Measurements from ENCODE around the gene ENDOV. TPM values are rescaled to one million over a fixed set of nuclear protein-coding genes. Genes with fewer than 3 reads are reported as not detected.

ENDOV gene
- total and polyA plus RNA-seq, 2 experiments from 2014 or later: 21.2 to 33.8 TPM

DNA sequence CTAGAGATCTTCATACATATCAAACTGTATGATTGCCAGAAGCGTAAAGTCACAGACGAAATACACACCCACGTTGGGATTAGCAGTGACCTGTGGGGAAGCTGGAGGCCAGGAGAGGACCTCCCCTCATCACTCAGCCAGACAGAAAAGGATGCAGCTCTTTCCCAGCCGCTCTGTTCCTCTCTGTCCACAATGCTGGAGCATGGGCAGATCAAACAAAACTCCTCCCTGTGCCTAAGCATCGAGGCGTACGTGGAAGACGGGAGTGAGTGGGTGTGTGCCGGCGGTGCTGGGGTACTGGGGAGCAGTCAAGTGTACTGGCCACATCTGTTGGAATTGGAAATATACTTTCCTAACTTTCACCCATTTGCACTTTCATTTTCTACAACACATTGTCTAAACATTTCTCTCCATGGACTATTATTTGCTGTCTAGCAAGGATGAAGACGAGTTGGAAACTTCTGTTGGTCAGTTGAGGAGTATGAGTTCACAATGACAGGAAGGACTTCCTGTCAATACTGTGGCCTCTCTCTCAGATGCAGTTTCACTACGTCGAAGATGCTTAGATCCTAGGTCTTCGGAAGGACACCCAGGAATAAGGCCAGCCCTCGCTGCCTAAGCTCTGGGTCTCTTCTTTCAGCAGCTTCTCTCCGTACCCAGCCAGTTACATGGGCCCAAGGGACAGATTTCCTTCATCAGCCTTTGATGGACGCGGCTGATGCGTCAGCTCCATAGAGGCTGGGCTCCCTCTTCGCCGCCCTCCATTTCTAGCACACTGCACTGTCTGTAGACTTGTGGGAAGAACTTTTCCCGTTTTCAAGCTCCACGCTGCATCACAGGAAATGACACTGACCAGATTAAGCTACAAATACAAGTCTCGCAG is 30.6 kb upstream of the ENDOV start:
- no peak overlapping the region for H3K4me2 ChIP-seq
- WGBS (ENCODE audit: low lambda C conversion rate, missing lambda C conversion rate): 91% methylated on average over 24 of the region's 24 CpGs
- no peaks in the 10 kb centered on the region for H3K9me2 ChIP-seq (replicated peaks; ENCODE audit: insufficient read depth)
- H3K9me3 ChIP-seq (ENCODE audit: low read depth): no peaks in the 10 kb centered on the region
- no peaks in the 10 kb centered on the region for H3K27me3 ChIP-seq
- no peak for DNase-seq (ENCODE audit: low spot score)
- no peaks in the 10 kb centered on the region for H4K20me1 ChIP-seq (ENCODE audit: insufficient read depth, poor library complexity, severe bottlenecking)
- H3K4me3 ChIP-seq: no peak overlapping the region
- H3K36me3 ChIP-seq (replicated peaks; ENCODE audit: insufficient read depth, low read depth): no peaks in the 10 kb centered on the region
- TF ChIP-seq EZH2phosphoT487 (IDR thresholded peaks at IDR 0.05; ENCODE audit: low read depth, severe bottlenecking, unreplicated experiment): no peak
- TF ChIP-seq, protein P1, sequence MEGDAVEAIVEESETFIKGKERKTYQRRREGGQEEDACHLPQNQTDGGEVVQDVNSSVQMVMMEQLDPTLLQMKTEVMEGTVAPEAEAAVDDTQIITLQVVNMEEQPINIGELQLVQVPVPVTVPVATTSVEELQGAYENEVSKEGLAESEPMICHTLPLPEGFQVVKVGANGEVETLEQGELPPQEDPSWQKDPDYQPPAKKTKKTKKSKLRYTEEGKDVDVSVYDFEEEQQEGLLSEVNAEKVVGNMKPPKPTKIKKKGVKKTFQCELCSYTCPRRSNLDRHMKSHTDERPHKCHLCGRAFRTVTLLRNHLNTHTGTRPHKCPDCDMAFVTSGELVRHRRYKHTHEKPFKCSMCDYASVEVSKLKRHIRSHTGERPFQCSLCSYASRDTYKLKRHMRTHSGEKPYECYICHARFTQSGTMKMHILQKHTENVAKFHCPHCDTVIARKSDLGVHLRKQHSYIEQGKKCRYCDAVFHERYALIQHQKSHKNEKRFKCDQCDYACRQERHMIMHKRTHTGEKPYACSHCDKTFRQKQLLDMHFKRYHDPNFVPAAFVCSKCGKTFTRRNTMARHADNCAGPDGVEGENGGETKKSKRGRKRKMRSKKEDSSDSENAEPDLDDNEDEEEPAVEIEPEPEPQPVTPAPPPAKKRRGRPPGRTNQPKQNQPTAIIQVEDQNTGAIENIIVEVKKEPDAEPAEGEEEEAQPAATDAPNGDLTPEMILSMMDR (IDR thresholded peaks at IDR 0.05; ENCODE audit: poor library complexity): no peak
- TF ChIP-seq EZH2 (IDR thresholded peaks at IDR 0.05; ENCODE audit: borderline replicate concordance): no peak
- H2AFZ ChIP-seq: no peak overlapping the region
- no peak overlapping the region for H3K27ac ChIP-seq
- H3K79me2 ChIP-seq: no peaks in the 10 kb centered on the region
- no peaks in the 10 kb centered on the region for H3K4me1 ChIP-seq (ENCODE audit: insufficient read depth)

DNA sequence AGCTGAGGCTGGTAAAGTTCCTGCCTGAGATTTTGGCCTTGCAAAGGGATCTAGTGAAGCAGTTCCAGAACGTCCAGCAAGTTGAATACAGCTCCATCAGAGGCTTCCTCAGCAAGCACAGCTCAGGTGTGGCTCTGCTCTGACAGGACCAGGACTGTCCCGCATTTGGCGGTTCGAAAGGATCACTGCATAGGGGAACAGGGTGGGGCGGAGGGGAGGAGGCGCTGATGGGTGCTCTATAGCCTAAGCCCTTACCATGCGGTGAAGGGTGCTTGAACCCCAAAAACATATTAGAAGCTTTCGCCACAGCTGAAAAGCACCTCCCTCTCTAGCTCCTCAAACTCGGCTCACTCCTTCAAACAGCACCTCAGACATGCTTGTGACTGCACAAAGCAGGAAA is 29.9 kb upstream of the ENDOV start:
- H3K79me2 ChIP-seq: no peaks in the 10 kb centered on the region
- H3K9me3 ChIP-seq (ENCODE audit: low read depth): no peaks in the 10 kb centered on the region
- no peaks in the 10 kb centered on the region for H3K4me1 ChIP-seq (ENCODE audit: insufficient read depth)
- no peak overlapping the region for H3K4me2 ChIP-seq
- no peak for TF ChIP-seq EZH2 (IDR thresholded peaks at IDR 0.05; ENCODE audit: borderline replicate concordance)
- TF ChIP-seq, protein P1 (IDR thresholded peaks at IDR 0.05; ENCODE audit: poor library complexity): no peak
- no peak for TF ChIP-seq EZH2phosphoT487 (IDR thresholded peaks at IDR 0.05; ENCODE audit: low read depth, severe bottlenecking, unreplicated experiment)
- no peak overlapping the region for H2AFZ ChIP-seq
- no peak overlapping the region for H3K4me3 ChIP-seq
- H3K36me3 ChIP-seq (replicated peaks; ENCODE audit: insufficient read depth, low read depth): no peaks in the 10 kb centered on the region
- H4K20me1 ChIP-seq (ENCODE audit: insufficient read depth, poor library complexity, severe bottlenecking): no peaks in the 10 kb centered on the region
- H3K9me2 ChIP-seq (replicated peaks; ENCODE audit: insufficient read depth): no peaks in the 10 kb centered on the region
- H3K27me3 ChIP-seq: no peaks in the 10 kb centered on the region
- no peak for DNase-seq (ENCODE audit: low spot score)
- WGBS (ENCODE audit: low lambda C conversion rate, missing lambda C conversion rate): 92% methylated on average over 9 of the region's 9 CpGs
- no peak overlapping the region for H3K27ac ChIP-seq

DNA sequence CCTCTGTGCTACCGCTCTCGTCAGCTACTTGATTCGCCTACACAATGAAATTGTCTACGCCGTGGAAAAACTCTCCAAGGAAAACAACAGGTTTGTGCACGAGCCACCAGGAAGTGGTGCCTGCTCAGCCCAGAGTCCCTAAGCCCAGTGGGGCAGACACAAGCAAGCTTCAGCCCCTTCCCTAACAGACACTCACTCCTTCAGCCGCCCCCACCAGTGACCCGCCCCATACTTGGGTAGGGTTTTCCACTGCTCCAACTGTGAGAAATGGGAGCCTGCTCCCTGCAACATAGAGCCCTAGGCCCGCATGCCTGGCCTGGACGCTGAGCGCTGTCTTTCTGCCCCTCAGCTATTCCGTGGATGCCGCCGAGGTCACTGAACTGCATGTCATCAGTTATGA is 28.6 kb upstream of the ENDOV start:
- DNase-seq (ENCODE audit: low spot score): no peak
- Histone ChIP-seq H2AFZ (no peak overlapping the region), H3K4me3 (no peak overlapping the region), H3K4me1 (ENCODE audit: insufficient read depth) (no peaks in the 10 kb centered on the region), H3K9me2 (replicated peaks; ENCODE audit: insufficient read depth) (no peaks in the 10 kb centered on the region), H3K9me3 (ENCODE audit: low read depth) (no peaks in the 10 kb centered on the region), H3K4me2 (no peak overlapping the region), H3K27me3 (no peaks in the 10 kb centered on the region), H3K27ac (no peak overlapping the region), H3K36me3 (replicated peaks; ENCODE audit: insufficient read depth, low read depth) (no peaks in the 10 kb centered on the region), H4K20me1 (ENCODE audit: insufficient read depth, poor library complexity, severe bottlenecking) (no peaks in the 10 kb centered on the region), H3K79me2 (no peaks in the 10 kb centered on the region)
- TF ChIP-seq EZH2 (IDR thresholded peaks at IDR 0.05; ENCODE audit: borderline replicate concordance) (no peak), EZH2phosphoT487 (IDR thresholded peaks at IDR 0.05; ENCODE audit: low read depth, severe bottlenecking, unreplicated experiment) (no peak)
- TF ChIP-seq, protein P1 (IDR thresholded peaks at IDR 0.05; ENCODE audit: poor library complexity): no peak
- 96% methylated on average over 14 of the region's 14 CpGs for WGBS (ENCODE audit: low lambda C conversion rate, missing lambda C conversion rate)

All from hepatocyte (in vitro differentiated cells).